CD8-positive, alpha-beta memory T cell (primary cell): ENCODE measurements around the gene DYNC2H1. TPM values are rescaled to one million over a fixed set of nuclear protein-coding genes. Genes with fewer than 3 reads are reported as not detected.
"Not testable (repeated sequence)": the region's sequence is repeated elsewhere in the genome, so short reads cannot be mapped to it uniquely, and the experiment has no call there.

Experiments used
- CTCF ChIA-PET: fragments of 350-600 bp; sonication (Branson Sonifier 250); formaldehyde crosslinking; loops from one replicate; lab custom pipeline; 2021; ENCODE audit warnings: antibody characterized with exemption; lab: Charles Lee
- POLR2A ChIA-PET: fragments of 350-600 bp; sonication (Branson Sonifier 250); formaldehyde crosslinking; loops from one replicate; lab custom pipeline; 2021; ENCODE audit warnings: antibody characterized with exemption; lab: Charles Lee
- DNase-seq, 5 donors: peaks; one replicate each; pipeline versions ENCODE4 v3.0.0 to v3.0.0-alpha.2; 2020 to 2022; ENCODE audit warnings: mixed read lengths in 1 of 5
- H3K27ac ChIP-seq: one replicate; pipeline ENCODE4 v1.7.0; 2013; ENCODE audit warnings: low read depth, mild to moderate bottlenecking, low read length, moderate library complexity
- H3K27me3 ChIP-seq: 2 replicates; pipeline ENCODE4 v1.7.0; 2013; ENCODE audit warnings: low read length, mild to moderate bottlenecking; ENCODE audit not compliant: insufficient read depth, poor library complexity, severe bottlenecking
- H3K36me3 ChIP-seq: 2 replicates; pipeline ENCODE4 v1.7.0; 2013; ENCODE audit warnings: mild to moderate bottlenecking, low read length, moderate library complexity; ENCODE audit not compliant: insufficient read depth
- H3K4me1 ChIP-seq: 2 replicates; pipeline ENCODE4 v1.7.0; 2013; ENCODE audit warnings: mild to moderate bottlenecking, low read length, moderate library complexity; ENCODE audit not compliant: insufficient read depth
- H3K4me3 ChIP-seq: 2 replicates; pipeline ENCODE4 v1.7.0; 2013; ENCODE audit warnings: mild to moderate bottlenecking, low read length
- H3K9me3 ChIP-seq: 2 replicates; pipeline ENCODE4 v1.7.0; 2013; ENCODE audit warnings: mild to moderate bottlenecking, low read length
- H3K27ac Mint-ChIP-seq, 8 donors: one replicate each; pipeline ENCODE4 v1.8.0; 2020 to 2021; ENCODE audit warnings: mixed read lengths in 8 of 8, mild to moderate bottlenecking in 6 of 8, inconsistent platforms in 3 of 8, moderate library complexity in 3 of 8
- H3K27me3 Mint-ChIP-seq, 2 donors: one replicate each; pipeline ENCODE4 v1.8.0; 2020 to 2021; ENCODE audit warnings: mixed read lengths in 2 of 2, mild to moderate bottlenecking in 1 of 2, moderate library complexity in 1 of 2
- H3K36me3 Mint-ChIP-seq, 3 donors: one replicate each; pipeline ENCODE4 v1.8.0; 2020 to 2021; ENCODE audit warnings: mixed read lengths in 3 of 3, inconsistent platforms in 1 of 3, mild to moderate bottlenecking in 1 of 3
- H3K4me1 Mint-ChIP-seq, 3 donors: one replicate each; pipeline ENCODE4 v1.8.0; 2020 to 2021; ENCODE audit warnings: mixed read lengths in 3 of 3, inconsistent platforms in 1 of 3, mild to moderate bottlenecking in 1 of 3
- H3K4me3 Mint-ChIP-seq, 7 donors: one replicate each; pipeline ENCODE4 v1.8.0; 2020 to 2021; ENCODE audit warnings: mixed read lengths in 7 of 7, mild to moderate bottlenecking in 6 of 7, moderate library complexity in 4 of 7, inconsistent platforms in 2 of 7
- H3K9me3 Mint-ChIP-seq, 5 donors: one replicate each; pipeline ENCODE4 v1.8.0; 2020 to 2022; ENCODE audit warnings: mixed read lengths in 5 of 5, mild to moderate bottlenecking in 3 of 5, moderate library complexity in 2 of 5, inconsistent platforms in 1 of 5
- polyA plus RNA-seq: library from polyadenylated mRNA; unstranded; fragments of 300-500 nt; fragmentation: Illumina TruSeq; gene quantifications from one replicate; pipeline ENCODE4 v1.2.3, GENCODE V29; 2021
- total RNA-seq, 2 experiments: library from RNA; stranded (reverse); gene quantifications; one replicate each; pipeline ENCODE4 v1.2.3, GENCODE V29; 2021

DYNC2H1 gene
- total and polyA plus RNA-seq, 3 experiments from 2014 or later: 1.1 to 2.9 (median 2.4) TPM

DNA sequence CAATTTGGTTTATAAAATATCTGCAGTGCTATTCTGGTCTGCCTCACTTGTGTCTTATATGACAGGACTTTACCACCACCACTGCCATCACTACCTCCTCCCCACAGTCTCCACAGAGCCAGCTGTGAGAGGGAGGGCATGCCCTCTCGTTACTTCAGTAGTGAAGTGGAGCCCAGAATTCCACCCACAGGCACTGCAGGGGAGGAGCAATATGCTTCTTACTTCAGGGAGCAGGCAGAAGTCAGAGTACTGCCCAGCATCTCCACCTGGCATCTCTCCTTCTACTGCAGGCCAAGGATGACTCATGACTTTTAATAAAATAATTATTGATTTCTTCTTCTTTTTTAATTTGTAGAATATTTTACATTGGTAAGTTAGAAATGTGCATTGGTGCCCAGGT is 255.5 kb downstream of the DYNC2H1 start:
- H3K4me1 Mint-ChIP-seq: no peaks in the 10 kb centered on the region
- H3K36me3 ChIP-seq: no peaks in the 10 kb centered on the region
- no peaks in the 10 kb centered on the region for H3K27me3 ChIP-seq
- POLR2A ChIA-PET: no interaction called here
- H3K36me3 Mint-ChIP-seq: peaks cover 0 to 10% (median 5%) of the 10 kb centered on the region in 3 donors
- H3K4me3 ChIP-seq: no peak overlapping the region
- peaks cover 0 to 4% (median 0%) of the 10 kb centered on the region in 5 donors for H3K9me3 Mint-ChIP-seq
- no peak overlapping the region for H3K27ac Mint-ChIP-seq
- no peaks in the 10 kb centered on the region for H3K27me3 Mint-ChIP-seq
- no peak overlapping the region for H3K27ac ChIP-seq
- no peaks in the 10 kb centered on the region for H3K9me3 ChIP-seq
- no peak overlapping the region for H3K4me3 Mint-ChIP-seq
- H3K4me1 ChIP-seq: no peaks in the 10 kb centered on the region
- CTCF ChIA-PET: no interaction called here
- no peak for DNase-seq

DNA sequence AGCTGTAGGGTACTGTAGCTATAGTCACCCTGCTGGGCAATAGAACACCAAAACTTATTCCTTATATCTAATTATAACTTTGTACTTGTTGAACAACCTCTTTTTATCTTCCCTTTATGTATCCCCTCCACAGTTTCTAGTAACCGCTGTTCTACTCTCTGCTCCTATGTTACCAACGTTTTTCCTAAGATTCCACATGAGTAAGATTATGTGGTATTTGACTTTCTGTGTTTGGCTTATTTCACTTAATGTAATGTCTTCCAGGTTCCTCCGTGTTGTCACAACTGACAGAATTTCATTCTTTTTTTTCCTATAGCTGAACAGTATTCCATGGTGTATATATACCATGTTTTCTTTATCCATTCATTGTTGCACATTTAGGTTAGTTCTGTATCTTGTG is 258.4 kb downstream of the DYNC2H1 start:
- DNase-seq: no peak
- no peaks in the 10 kb centered on the region for H3K27me3 Mint-ChIP-seq
- H3K27me3 ChIP-seq: no peaks in the 10 kb centered on the region
- no peak overlapping the region for H3K4me3 Mint-ChIP-seq
- H3K9me3 Mint-ChIP-seq: peaks cover 3 to 7% (median 6%) of the 10 kb centered on the region in 5 donors
- no peaks in the 10 kb centered on the region for H3K4me1 Mint-ChIP-seq
- ChIA-PET CTCF (no interaction called here), POLR2A (no interaction called here)
- no peak overlapping the region for H3K4me3 ChIP-seq
- peaks cover 1 to 17% (median 1%) of the 10 kb centered on the region in 3 donors for H3K36me3 Mint-ChIP-seq
- H3K36me3 ChIP-seq: no peaks in the 10 kb centered on the region
- peak overlapping the region in 1 of 8 donors; percentile 7 for H3K27ac Mint-ChIP-seq
- no peaks in the 10 kb centered on the region for H3K4me1 ChIP-seq
- no peak overlapping the region for H3K27ac ChIP-seq
- no peaks in the 10 kb centered on the region for H3K9me3 ChIP-seq

GRCh38 chr11:103368145-103368544 is 258.9 kb downstream of the DYNC2H1 start:
- Histone ChIP-seq H3K4me1 (no peaks in the 10 kb centered on the region), H3K9me3 (no peaks in the 10 kb centered on the region), H3K36me3 (no peaks in the 10 kb centered on the region), H3K27me3 (no peaks in the 10 kb centered on the region), H3K27ac (no peak overlapping the region), H3K4me3 (no peak overlapping the region)
- ChIA-PET POLR2A (no interaction called here), CTCF (no interaction called here)
- Mint-ChIP-seq H3K27ac (no peak overlapping the region), H3K4me1 (no peaks in the 10 kb centered on the region), H3K9me3 (peaks cover 4 to 9% (median 6%) of the 10 kb centered on the region in 5 donors), H3K4me3 (no peak overlapping the region), H3K36me3 (peaks cover 1 to 18% (median 1%) of the 10 kb centered on the region in 3 donors), H3K27me3 (no peaks in the 10 kb centered on the region)
- DNase-seq: no peak

GRCh38 chr11:103370076-103370475 is 260.9 kb downstream of the DYNC2H1 start:
- CTCF ChIA-PET: no interaction called here
- Histone ChIP-seq H3K4me1 (no peaks in the 10 kb centered on the region), H3K4me3 (no peak overlapping the region), H3K27ac (no peak overlapping the region), H3K36me3 (no peaks in the 10 kb centered on the region), H3K27me3 (no peaks in the 10 kb centered on the region), H3K9me3 (no peaks in the 10 kb centered on the region)
- Mint-ChIP-seq H3K27ac (no peak overlapping the region), H3K4me3 (no peak overlapping the region), H3K27me3 (no peaks in the 10 kb centered on the region), H3K36me3 (peaks cover 2 to 29% (median 5%) of the 10 kb centered on the region in 3 donors), H3K4me1 (no peaks in the 10 kb centered on the region), H3K9me3 (peaks cover 13 to 22% (median 20%) of the 10 kb centered on the region in 5 donors)
- POLR2A ChIA-PET: no interaction called here
- no peak for DNase-seq

DNA sequence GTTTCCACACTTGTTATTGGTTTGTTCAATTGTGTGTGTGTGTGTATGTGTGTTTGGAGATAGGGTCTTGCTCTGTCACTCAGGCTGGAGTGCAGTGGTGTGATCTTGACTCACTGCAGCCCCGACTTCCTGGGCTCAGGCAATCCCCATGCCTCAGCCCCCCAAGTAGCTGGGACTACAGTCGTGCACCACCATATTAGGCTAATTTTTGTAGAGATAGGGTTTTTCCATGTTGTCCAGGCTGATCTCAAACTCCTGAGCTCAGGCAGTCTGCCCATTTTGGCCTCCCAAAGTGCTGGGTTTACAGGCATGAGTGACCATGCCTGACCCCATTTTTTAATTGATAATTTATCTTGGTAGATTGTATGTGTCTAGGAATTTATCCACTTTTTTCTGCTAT is 263.7 kb downstream of the DYNC2H1 start:
- Histone ChIP-seq H3K27ac (no peak overlapping the region), H3K4me3 (no peak overlapping the region), H3K9me3 (no peaks in the 10 kb centered on the region), H3K36me3 (no peaks in the 10 kb centered on the region), H3K27me3 (no peaks in the 10 kb centered on the region), H3K4me1 (no peaks in the 10 kb centered on the region)
- H3K27me3 Mint-ChIP-seq: peaks cover 0 to 1% of the 10 kb centered on the region in 2 donors
- DNase-seq: no peak
- no peak overlapping the region for H3K27ac Mint-ChIP-seq
- no peak overlapping the region for H3K4me3 Mint-ChIP-seq
- CTCF ChIA-PET: no interaction called here
- peaks cover 4 to 47% (median 5%) of the 10 kb centered on the region in 3 donors for H3K36me3 Mint-ChIP-seq
- peaks cover 23 to 41% (median 30%) of the 10 kb centered on the region in 5 donors for H3K9me3 Mint-ChIP-seq
- POLR2A ChIA-PET: no interaction called here
- H3K4me1 Mint-ChIP-seq: no peaks in the 10 kb centered on the region

DNA sequence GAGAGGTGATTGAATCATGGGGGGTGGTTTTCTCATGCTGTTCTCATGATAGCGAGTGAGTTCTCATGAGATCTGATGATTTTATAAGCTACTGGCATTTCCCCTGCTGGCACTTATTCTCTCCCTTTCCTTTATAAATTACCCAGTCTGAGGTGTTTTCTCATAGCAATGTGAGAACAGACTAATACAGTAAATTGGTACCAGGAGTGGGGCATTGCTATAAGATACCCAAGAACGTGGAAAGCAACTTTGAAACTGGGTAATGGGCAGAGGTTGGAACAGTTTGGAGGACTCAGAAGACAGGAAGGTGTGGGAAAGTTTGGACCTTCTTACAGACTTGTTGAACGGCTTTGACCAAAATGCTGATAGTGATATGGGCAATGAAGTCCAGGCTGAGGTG is 265.0 kb downstream of the DYNC2H1 start:
- DNase-seq, H3K4me3 Mint-ChIP-seq, H3K4me3 ChIP-seq, H3K27ac Mint-ChIP-seq, POLR2A ChIA-PET, H3K9me3 ChIP-seq, CTCF ChIA-PET, H3K36me3 ChIP-seq, H3K4me1 Mint-ChIP-seq, H3K4me1 ChIP-seq, H3K27me3 Mint-ChIP-seq, H3K27ac ChIP-seq, H3K27me3 ChIP-seq: not testable (repeated sequence)
- peaks cover 23 to 45% (median 30%) of the 10 kb centered on the region in 5 donors for H3K9me3 Mint-ChIP-seq
- H3K36me3 Mint-ChIP-seq: peaks cover 4 to 50% (median 5%) of the 10 kb centered on the region in 3 donors

DNA sequence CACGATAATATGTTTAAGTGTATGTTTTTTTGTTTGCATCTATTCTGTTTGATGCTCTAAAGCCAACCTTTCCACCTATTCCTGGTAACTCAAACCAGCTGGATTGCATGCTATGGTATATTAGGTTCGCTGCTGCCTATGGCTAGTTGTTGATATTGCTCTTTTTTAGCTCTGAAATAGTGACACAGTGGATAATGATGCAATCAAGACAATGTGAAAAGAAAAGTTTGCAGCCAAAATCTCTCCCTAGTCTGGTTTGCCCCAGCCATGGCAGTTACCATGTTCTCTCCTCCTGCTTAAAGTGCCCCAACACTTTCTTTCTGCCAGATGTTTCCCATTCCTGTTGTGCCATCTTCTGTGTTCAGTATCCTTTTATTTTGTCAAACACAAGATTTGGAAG is 269.7 kb downstream of the DYNC2H1 start:
- ChIA-PET CTCF (no interaction called here), POLR2A (no interaction called here)
- H3K36me3 Mint-ChIP-seq: peaks cover 2 to 31% (median 4%) of the 10 kb centered on the region in 3 donors
- no peak for DNase-seq
- no peaks in the 10 kb centered on the region for H3K27me3 ChIP-seq
- H3K4me3 ChIP-seq: no peak overlapping the region
- H3K4me1 Mint-ChIP-seq: no peaks in the 10 kb centered on the region
- no peaks in the 10 kb centered on the region for H3K9me3 ChIP-seq
- no peak overlapping the region for H3K4me3 Mint-ChIP-seq
- peaks cover 0 to 1% of the 10 kb centered on the region in 2 donors for H3K27me3 Mint-ChIP-seq
- H3K27ac Mint-ChIP-seq: no peak overlapping the region
- no peak overlapping the region for H3K27ac ChIP-seq
- H3K36me3 ChIP-seq: no peaks in the 10 kb centered on the region
- no peaks in the 10 kb centered on the region for H3K4me1 ChIP-seq
- peaks cover 17 to 34% (median 19%) of the 10 kb centered on the region in 5 donors for H3K9me3 Mint-ChIP-seq

DNA sequence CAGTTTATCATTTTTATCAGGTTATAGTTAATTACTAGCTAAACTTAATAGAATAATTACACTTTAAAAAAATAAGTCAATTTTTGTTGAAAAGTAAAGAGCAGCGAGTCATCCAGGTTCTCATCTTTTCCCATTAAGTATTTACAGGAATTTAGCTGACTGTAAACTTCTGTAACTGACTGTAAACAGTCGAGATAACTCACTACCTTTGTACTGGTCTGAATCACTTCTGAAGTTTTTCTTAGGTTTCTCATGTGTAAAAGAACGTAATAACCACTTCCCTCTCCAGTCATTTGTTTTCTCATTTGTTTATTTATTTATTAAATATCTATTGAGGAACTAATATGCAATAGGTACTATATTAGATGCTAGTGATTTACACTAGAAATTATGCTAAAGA is 270.8 kb downstream of the DYNC2H1 start:
- Histone ChIP-seq H3K4me1 (no peaks in the 10 kb centered on the region), H3K36me3 (no peaks in the 10 kb centered on the region), H3K27ac (no peak overlapping the region), H3K4me3 (no peak overlapping the region), H3K9me3 (no peaks in the 10 kb centered on the region), H3K27me3 (no peaks in the 10 kb centered on the region)
- Mint-ChIP-seq H3K4me3 (no peak overlapping the region), H3K36me3 (peaks cover 0 to 26% (median 2%) of the 10 kb centered on the region in 3 donors), H3K4me1 (peaks cover 0 to 7% (median 6%) of the 10 kb centered on the region in 3 donors), H3K27ac (no peak overlapping the region), H3K9me3 (peaks cover 10 to 25% (median 11%) of the 10 kb centered on the region in 5 donors), H3K27me3 (peaks cover 0 to 1% of the 10 kb centered on the region in 2 donors)
- POLR2A ChIA-PET: no interaction called here
- DNase-seq: no peak
- CTCF ChIA-PET: no interaction called here
